Spleen (tissue), 11 donors: Measurements from ENCODE around the gene SEMA4F. TPM values are rescaled to one million over a fixed set of nuclear protein-coding genes. Genes with fewer than 3 reads are reported as not detected.

Experiments used
- DNase-seq: peaks from one replicate; pipeline ENCODE4 v3.0.0-alpha.2; 2020
- H3K27ac ChIP-seq, 8 donors: fragments of 200-600 bp; sonication (generic) in 7 of 8; 1 replicate in 4 of 8; 2 replicates in 4 of 8; pipeline versions ENCODE4 v1.5.0 to v1.8.0; 2016 to 2021; ENCODE audit warnings: inconsistent platforms in 4 of 8, mild to moderate bottlenecking in 4 of 8, moderate library complexity in 1 of 8
- H3K27me3 ChIP-seq, 7 donors: fragments of 200-600 bp; sonication (generic) in 6 of 7; replicated peaks in 1 of 7; 1 replicate in 4 of 7; 2 replicates in 3 of 7; pipeline versions ENCODE4 v1.5.0 to v1.8.0; 2016 to 2021; ENCODE audit warnings: inconsistent platforms in 3 of 7, mild to moderate bottlenecking in 1 of 7
- H3K36me3 ChIP-seq, 6 donors: fragments of 200-600 bp; sonication (generic) in 5 of 6; 1 replicate in 4 of 6; 2 replicates in 2 of 6; pipeline versions ENCODE4 v1.5.0 to v1.8.0; 2016 to 2021; ENCODE audit warnings: inconsistent platforms in 2 of 6
- H3K4me1 ChIP-seq, 6 donors: fragments of 200-600 bp; sonication (generic) in 5 of 6; 1 replicate in 3 of 6; 2 replicates in 3 of 6; pipeline versions ENCODE4 v1.5.0 to v1.8.0; 2016 to 2021; ENCODE audit warnings: inconsistent platforms in 3 of 6
- H3K4me3 ChIP-seq, 8 donors: fragments of 200-600 bp; sonication (generic) in 7 of 8; 1 replicate in 4 of 8; 2 replicates in 4 of 8; pipeline versions ENCODE4 v1.5.0 to v1.8.0; 2016 to 2021; ENCODE audit warnings: inconsistent platforms in 4 of 8, mild to moderate bottlenecking in 4 of 8, moderate library complexity in 2 of 8
- H3K9me3 ChIP-seq, 8 donors: fragments of 200-600 bp; sonication (generic) in 7 of 8; 1 replicate in 4 of 8; 2 replicates in 4 of 8; pipeline versions ENCODE4 v1.5.0 to v1.8.0; 2016 to 2021; ENCODE audit warnings: inconsistent platforms in 4 of 8
- CTCF ChIP-seq, 11 experiments: fragments of 200-600 bp in 7 of 11; fragments of 450-650 bp in 4 of 11; sonication (generic) in 4 of 11; IDR thresholded peaks in 8 of 11; conservative IDR thresholded peaks in 3 of 11; 1 replicate in 7 of 11; 2 replicates in 4 of 11; pipeline versions ENCODE4 v1.4.0 to v1.8.0; 2016 to 2021; ENCODE audit warnings: antibody characterized with exemption in 11 of 11, inconsistent platforms in 4 of 11, mild to moderate bottlenecking in 1 of 11
- POLR2A ChIP-seq, 3 donors: fragments of 450-650 bp; IDR thresholded peaks; one replicate each; pipeline ENCODE4 v1.5.1; 2017; ENCODE audit warnings: antibody characterized with exemption in 3 of 3, mild to moderate bottlenecking in 1 of 3
- POLR2AphosphoS5 ChIP-seq, 3 donors: sonication (generic); formaldehyde crosslinking; IDR thresholded peaks; one replicate each; pipeline ENCODE4 v1.5.1; 2017; ENCODE audit warnings: antibody characterized with exemption in 3 of 3
- WGBS, 5 donors: extraction: QIAGEN DNeasy Blood & Tissue Kit in 3 of 5; methylation state at CpG; one replicate each; pipeline versions ENCODE4 v1.1.5 to v1.1.7; 2013 to 2018; 5-methylcytosine and 5-hydroxymethylcytosine counted together
- intact Hi-C: fragments of 100-400 bp; cut with DNase I; formaldehyde crosslinking; loops from one replicate; pipeline ENCODE4 v1.15.0; 2023; ENCODE audit warnings: low total_unique reads
- polyA plus RNA-seq, 3 donors: library from polyadenylated mRNA; stranded (reverse); fragments of 200-250 nt; gene quantifications; one replicate each; pipeline ENCODE4 v1.2.1, GENCODE V29; 2013
- total RNA-seq, 7 donors: library from RNA; depleted of rRNA in 3 of 7; stranded (reverse); fragments of >200 nt in 3 of 7; fragmentation: NEBNext Ultra II Directional in 4 of 7; extraction: Animal tissue kit (Norgen Biotek cat#: 25700) in 4 of 7; gene quantifications; one replicate each; pipeline versions ENCODE4 v1.1.0 to v1.2.1, GENCODE V29; 2016 to 2021
- donor health status: healthy with polysubstance abuse.
- donor health status: DM: no; HTN: no; CAD: no; lungs with moderate emphysema.
- donor health status: DM: no; HTN: no; CAD: no.
- donor health status: Bipolar disorder and iron deficiency.
- donor health status: healthy.
- donor health status: DM: no; HTN: no; CAD: no.
- donor health status: DM: yes; HTN: yes; CAD: no.

Gene SEMA4F
- total and polyA plus RNA-seq, 10 donors, result 1.5 to 11.0 (median 6.9) TPM

DNA sequence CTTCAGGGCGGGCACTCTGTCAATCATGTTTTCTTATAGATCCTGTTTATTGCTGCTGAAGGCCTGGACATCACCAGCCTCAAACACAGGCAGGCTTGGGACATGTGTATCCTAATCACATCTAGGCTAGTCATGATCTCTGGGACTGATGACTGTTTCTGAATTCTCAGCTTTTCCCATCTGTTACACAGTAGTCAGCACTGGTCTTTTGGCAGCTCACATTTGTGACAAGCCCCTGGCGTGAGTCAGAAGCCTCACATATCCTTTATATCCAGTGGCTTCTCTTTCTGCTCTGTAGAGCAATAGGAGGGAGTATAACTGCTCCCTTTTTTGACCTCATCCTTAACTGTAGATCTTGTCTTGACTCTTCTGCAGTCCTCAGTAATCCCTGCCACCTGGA lies 4.5 kb downstream of the SEMA4F start:
- intact Hi-C loops, result no loop called here
- Histone ChIP-seq H3K9me3 (no peaks in the 10 kb centered on the region), H3K4me3 (no peak overlapping the region), H3K27ac (no peak overlapping the region), H3K4me1 (peaks cover 4 to 19% (median 11%) of the 10 kb centered on the region in 6 donors), H3K36me3 (peaks cover 0 to 42% (median 3%) of the 10 kb centered on the region in 6 donors), H3K27me3 (peaks cover 0 to 10% (median 0%) of the 10 kb centered on the region in 7 donors)
- TF ChIP-seq POLR2AphosphoS5 (IDR thresholded peaks at IDR 0.05), result no peak
- TF ChIP-seq POLR2A (IDR thresholded peaks at IDR 0.05), result no peak
- no peak for TF ChIP-seq CTCF (IDR thresholded peaks at IDR 0.05 in 8 of 11, conservative IDR thresholded peaks at IDR 0.05 in 3 of 11)
- WGBS, 5 donors, result 80 to 98% (median 93%) methylated on average over 2 of the region's 2 CpGs
- DNase-seq, result no peak

GRCh38 chr2:74659462-74659861 lies 5.4 kb downstream of the SEMA4F start:
- Histone ChIP-seq H3K36me3 (peaks cover 0 to 44% (median 3%) of the 10 kb centered on the region in 6 donors), H3K4me3 (no peak overlapping the region), H3K27ac (no peak overlapping the region), H3K4me1 (peaks cover 4 to 13% (median 8%) of the 10 kb centered on the region in 6 donors), H3K27me3 (peaks cover 0 to 8% (median 0%) of the 10 kb centered on the region in 7 donors), H3K9me3 (no peaks in the 10 kb centered on the region)
- TF ChIP-seq POLR2AphosphoS5 (IDR thresholded peaks at IDR 0.05) (no peak), POLR2A (IDR thresholded peaks at IDR 0.05) (no peak), CTCF (IDR thresholded peaks at IDR 0.05 in 8 of 11, conservative IDR thresholded peaks at IDR 0.05 in 3 of 11) (no peak)
- DNase-seq, result no peak
- intact Hi-C loops, result no loop called here
- WGBS, 5 donors, result 60 to 68% (median 63%) methylated on average over 2 of the region's 2 CpGs

GRCh38 chr2:74668087-74668486 lies 14.0 kb downstream of the SEMA4F start:
- DNase-seq, result no peak
- Histone ChIP-seq H3K36me3 (peaks cover 0 to 28% (median under 1%) of the 10 kb centered on the region in 6 donors), H3K9me3 (no peaks in the 10 kb centered on the region), H3K4me1 (no peaks in the 10 kb centered on the region), H3K27ac (no peak overlapping the region), H3K4me3 (no peak overlapping the region), H3K27me3 (no peaks in the 10 kb centered on the region)
- TF ChIP-seq POLR2A (IDR thresholded peaks at IDR 0.05), result no peak
- no peak for TF ChIP-seq CTCF (IDR thresholded peaks at IDR 0.05 in 8 of 11, conservative IDR thresholded peaks at IDR 0.05 in 3 of 11)
- no peak for TF ChIP-seq POLR2AphosphoS5 (IDR thresholded peaks at IDR 0.05)
- intact Hi-C loops, result no loop called here
- WGBS, 5 donors, result 93 to 100% (median 96%) methylated on average over 1 of the region's 1 CpG

DNA sequence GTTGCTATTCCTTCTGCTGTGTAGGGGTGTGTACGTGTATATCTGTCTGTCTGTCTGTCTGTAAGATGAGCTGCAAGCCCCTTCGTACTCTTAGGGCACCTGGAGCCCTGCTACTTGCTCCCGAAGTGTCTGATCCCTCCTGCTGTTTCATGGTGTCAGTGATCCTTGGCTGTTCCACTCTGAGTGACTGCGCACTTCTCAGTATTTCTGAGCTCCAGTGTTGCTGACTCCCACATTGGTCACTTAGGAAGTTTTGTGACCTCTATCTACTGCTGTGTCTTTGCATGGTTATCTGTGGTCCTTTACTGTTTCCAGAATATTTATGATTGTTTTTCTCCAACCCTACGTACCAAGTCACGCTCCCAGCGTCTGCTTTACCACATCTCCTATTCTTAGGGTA lies 16.2 kb downstream of the SEMA4F start:
- WGBS, 5 donors, result 88 to 96% (median 93%) methylated on average over 7 of the region's 7 CpGs
- DNase-seq, result no peak
- H3K4me1 ChIP-seq, result no peaks in the 10 kb centered on the region
- no peak overlapping the region for H3K27ac ChIP-seq
- H3K36me3 ChIP-seq, result peaks cover 0 to 43% (median 8%) of the 10 kb centered on the region in 6 donors
- no peaks in the 10 kb centered on the region for H3K27me3 ChIP-seq
- no peaks in the 10 kb centered on the region for H3K9me3 ChIP-seq
- TF ChIP-seq POLR2A (IDR thresholded peaks at IDR 0.05), result no peak
- no peak for TF ChIP-seq CTCF (IDR thresholded peaks at IDR 0.05 in 8 of 11, conservative IDR thresholded peaks at IDR 0.05 in 3 of 11)
- TF ChIP-seq POLR2AphosphoS5 (IDR thresholded peaks at IDR 0.05), result no peak
- intact Hi-C loops, result no loop called here
- no peak overlapping the region for H3K4me3 ChIP-seq
